SK-N-SH treated with all-trans-retinoic acid at 6 μM for 48 hours (cell line): ENCODE results near the gene SRRM2.

ENCODE experiments used
- ARNTL ChIP-seq: fragments of 450-650 bp; formaldehyde crosslinking; IDR thresholded peaks from 2 replicates; pipeline ENCODE4 v1.5.0; 2020; ENCODE audit warnings: low read depth, mild to moderate bottlenecking, moderate library complexity, borderline replicate concordance
- BACH2 ChIP-seq: fragments of 250-450 bp; sonication (Bioruptor Pico); IDR thresholded peaks from 2 replicates; pipeline ENCODE4 v1.9.0; 2021; ENCODE audit warnings: mild to moderate bottlenecking, borderline replicate concordance
- CSDC2 ChIP-seq: fragments of 250-450 bp; sonication (Bioruptor Pico); IDR thresholded peaks from 2 replicates; pipeline ENCODE4 v1.5.0; 2020; ENCODE audit warnings: mild to moderate bottlenecking, moderate library complexity
- CSRNP3 ChIP-seq: fragments of 250-450 bp; sonication (Bioruptor Pico); IDR thresholded peaks from 2 replicates; pipeline ENCODE4 v1.5.1; 2021; ENCODE audit warnings: mild to moderate bottlenecking, moderate library complexity
- ESRRG ChIP-seq: fragments of 250-450 bp; sonication (Bioruptor Pico); IDR thresholded peaks from 2 replicates; pipeline ENCODE4 v1.6.1; 2021; ENCODE audit warnings: mild to moderate bottlenecking
- GLIS3 ChIP-seq: fragments of 250-450 bp; sonication (Bioruptor Pico); IDR thresholded peaks from 2 replicates; pipeline ENCODE4 v1.5.0; 2020; ENCODE audit warnings: mild to moderate bottlenecking, moderate library complexity
- RARB ChIP-seq: fragments of 250-450 bp; sonication (Bioruptor Pico); IDR thresholded peaks from 2 replicates; pipeline ENCODE4 v1.8.0; 2021; ENCODE audit warnings: mild to moderate bottlenecking, moderate library complexity
- ZFP30 ChIP-seq: fragments of 450-650 bp; formaldehyde crosslinking; IDR thresholded peaks from 2 replicates; pipeline ENCODE4 v1.5.0; 2022; ENCODE audit warnings: mild to moderate bottlenecking, moderate library complexity
- TF ChIP-seq, protein P1 (sequence below): fragments of 250-450 bp; sonication (Bioruptor Pico); IDR thresholded peaks from 2 replicates; pipeline ENCODE4 v1.5.1; 2020; ENCODE audit warnings: low read depth, mild to moderate bottlenecking, moderate library complexity

- TF ChIP-seq CSRNP3 (CRISPR knock-in tag) (no peak), ESRRG (CRISPR knock-in tag) (no peak), RARB (no peak), ZFP30 (CRISPR knock-in tag) (no peak), GLIS3 (CRISPR knock-in tag) (no peak), BACH2 (no peak), CSDC2 (no peak), ARNTL (CRISPR knock-in tag) (no peak)
- TF ChIP-seq, protein P1, sequence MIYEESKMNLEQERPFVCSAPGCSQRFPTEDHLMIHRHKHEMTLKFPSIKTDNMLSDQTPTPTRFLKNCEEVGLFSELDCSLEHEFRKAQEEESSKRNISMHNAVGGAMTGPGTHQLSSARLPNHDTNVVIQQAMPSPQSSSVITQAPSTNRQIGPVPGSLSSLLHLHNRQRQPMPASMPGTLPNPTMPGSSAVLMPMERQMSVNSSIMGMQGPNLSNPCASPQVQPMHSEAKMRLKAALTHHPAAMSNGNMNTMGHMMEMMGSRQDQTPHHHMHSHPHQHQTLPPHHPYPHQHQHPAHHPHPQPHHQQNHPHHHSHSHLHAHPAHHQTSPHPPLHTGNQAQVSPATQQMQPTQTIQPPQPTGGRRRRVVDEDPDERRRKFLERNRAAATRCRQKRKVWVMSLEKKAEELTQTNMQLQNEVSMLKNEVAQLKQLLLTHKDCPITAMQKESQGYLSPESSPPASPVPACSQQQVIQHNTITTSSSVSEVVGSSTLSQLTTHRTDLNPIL = no peak
These were observed 52.3 kb downstream of the SRRM2 start for GRCh38 chr16:2804728-2805127.
